SK-N-SH (cell line): ENCODE results near the gene DNAJB8. TPM values are rescaled to one million over a fixed set of nuclear protein-coding genes. Genes with fewer than 3 reads are reported as not detected.
A peak's percentile ranks its signal among the peaks of the same experiment; 100 is the strongest.

Source experiments
- CTCF ChIA-PET: fragments of 300-600, 350-600 bp; formaldehyde crosslinking; extraction: SDS; loops from one replicate; lab custom pipeline; 2021; lab: Yijun Ruan, JAX
- POLR2A ChIA-PET: fragments of 350-600 bp; sonication (Branson Sonifier 250); formaldehyde crosslinking; extraction: SDS; loops from one replicate; lab custom pipeline; 2020; ENCODE audit warnings: antibody characterized with exemption, inconsistent platforms; lab: Yijun Ruan, JAX
- DNase-seq: peaks from one replicate; pipeline ENCODE4 v3.0.0; 2012
- H2AFZ ChIP-seq: fragments of 200-600 bp; sonication (generic); 2 replicates; pipeline ENCODE4 v1.8.1; 2016; ENCODE audit warnings: antibody characterized with exemption, mild to moderate bottlenecking, low read depth
- H3F3A ChIP-seq: fragments of 200-600 bp; sonication (generic); replicated peaks from 2 replicates; pipeline ENCODE3; 2016; ENCODE audit warnings: antibody characterized with exemption, mild to moderate bottlenecking; ENCODE audit not compliant: insufficient read depth
- H3K27ac ChIP-seq, 2 experiments: fragments of 200-500 bp in 1 of 2; fragments of 200-600 bp in 1 of 2; sonication (Bioruptor generic) in 1 of 2; sonication (generic), shearing (Covaris generic) in 1 of 2; 2 replicates each; pipeline versions ENCODE4 v1.5.1 to v1.6.1; 2014 to 2016; ENCODE audit warnings: low read depth in 2 of 2, inconsistent platforms in 1 of 2, low read length in 1 of 2, mild to moderate bottlenecking in 1 of 2, mixed read lengths in 1 of 2
- H3K27me3 ChIP-seq: fragments of 200-600 bp; sonication (generic), shearing (Covaris generic); 2 replicates; pipeline ENCODE4 v1.6.1; 2016; ENCODE audit warnings: mixed run types; ENCODE audit not compliant: insufficient read depth
- H3K36me3 ChIP-seq, 2 experiments: fragments of 200-500 bp in 1 of 2; fragments of 200-600 bp in 1 of 2; sonication (Bioruptor generic) in 1 of 2; sonication (generic) in 1 of 2; replicated peaks in 1 of 2; 2 replicates each; pipeline versions ENCODE3 to v1.5.1; 2014 to 2016; ENCODE audit warnings: low read length in 1 of 2, mild to moderate bottlenecking in 1 of 2; ENCODE audit not compliant: insufficient read depth in 2 of 2, control insufficient read depth in 1 of 2
- H3K4me1 ChIP-seq, 2 experiments: fragments of 200-500 bp in 1 of 2; fragments of 200-600 bp in 1 of 2; sonication (Bioruptor generic) in 1 of 2; sonication (generic), shearing (Covaris generic) in 1 of 2; 2 replicates each; pipeline versions ENCODE4 v1.5.1 to v1.6.1; 2014 to 2016; ENCODE audit warnings: low read depth in 1 of 2, low read length in 1 of 2, mixed run types in 1 of 2; ENCODE audit not compliant: insufficient read depth in 2 of 2, control insufficient read depth in 1 of 2
- H3K4me2 ChIP-seq: fragments of 200-600 bp; sonication (generic), shearing (Covaris generic); 2 replicates; pipeline ENCODE4 v1.6.1; 2017; ENCODE audit warnings: mixed run types
- H3K4me3 ChIP-seq, 2 experiments: fragments of 200-500 bp in 1 of 2; fragments of 200-600 bp in 1 of 2; sonication (Bioruptor generic) in 1 of 2; sonication (generic), shearing (Covaris generic) in 1 of 2; 2 replicates each; pipeline versions ENCODE4 v1.5.1 to v1.8.1; 2014 to 2016; ENCODE audit warnings: low read depth in 2 of 2, inconsistent platforms in 1 of 2, low read length in 1 of 2, mild to moderate bottlenecking in 1 of 2, mixed read lengths in 1 of 2, moderate library complexity in 1 of 2
- H3K79me2 ChIP-seq: fragments of 200-600 bp; sonication (generic); 2 replicates; pipeline ENCODE4 v1.8.1; 2017; ENCODE audit warnings: mild to moderate bottlenecking; ENCODE audit not compliant: insufficient read depth
- H3K9ac ChIP-seq: fragments of 200-600 bp; sonication (generic); 2 replicates; pipeline ENCODE4 v1.6.1; 2017; ENCODE audit warnings: mixed run types
- H3K9me2 ChIP-seq: fragments of 200-600 bp; sonication (generic); 2 replicates; pipeline ENCODE4 v1.6.1; 2017; ENCODE audit warnings: mixed run types
- H3K9me3 ChIP-seq: fragments of 200-600 bp; sonication (generic); 2 replicates; pipeline ENCODE4 v1.6.1; 2017; ENCODE audit warnings: mixed run types, mild to moderate bottlenecking, moderate library complexity
- H4K20me1 ChIP-seq: fragments of 200-600 bp; sonication (generic); 2 replicates; pipeline ENCODE4 v1.6.1; 2017; ENCODE audit warnings: mild to moderate bottlenecking, mixed run types; ENCODE audit not compliant: insufficient read depth
- CHD2 ChIP-seq: fragments of 150-350 bp; IDR thresholded peaks from 2 replicates; pipeline ENCODE4 v1.6.1; 2018; ENCODE audit warnings: low read length; ENCODE audit not compliant: partially characterized antibody
- ELF1 ChIP-seq: IDR thresholded peaks from 2 replicates; pipeline ENCODE4 v1.4.0; 2012
- EP300 ChIP-seq, 2 experiments: IDR thresholded peaks; 2 replicates each; pipeline versions ENCODE4 v1.4.0 to v1.6.1; 2012; ENCODE audit warnings: borderline replicate concordance in 1 of 2, low read depth in 1 of 2, low read length in 1 of 2
- EZH2phosphoT487 ChIP-seq: fragments of 200-600 bp; sonication (generic); IDR thresholded peaks from 2 replicates; pipeline ENCODE4 v1.6.1; 2017; ENCODE audit warnings: low read depth, mixed run types, mild to moderate bottlenecking, antibody characterized with exemption, moderate library complexity, borderline replicate concordance
- FOXJ3 ChIP-seq: sonication (generic); formaldehyde crosslinking; IDR thresholded peaks from 2 replicates; pipeline ENCODE4 v1.5.1; 2020; ENCODE audit warnings: mild to moderate bottlenecking, missing genetic modification reagents
- FOXM1 ChIP-seq: IDR thresholded peaks from 2 replicates; pipeline ENCODE4 v1.4.0; 2012; ENCODE audit warnings: low read depth, mild to moderate bottlenecking
- GATA2 ChIP-seq: sonication (generic); formaldehyde crosslinking; IDR thresholded peaks from 2 replicates; pipeline ENCODE4 v1.5.0; 2020; ENCODE audit warnings: mild to moderate bottlenecking, missing genetic modification reagents
- IRF3 ChIP-seq: fragments of 150-350 bp; IDR thresholded peaks from 2 replicates; pipeline ENCODE4 v1.6.1; 2016; ENCODE audit warnings: mild to moderate bottlenecking, low read depth, low read length
- MXI1 ChIP-seq: IDR thresholded peaks from 2 replicates; pipeline ENCODE4 v1.6.1; 2012; ENCODE audit warnings: mild to moderate bottlenecking, low read depth, low read length, improper control_type of control experiment
- NRF1 ChIP-seq: IDR thresholded peaks from 2 replicates; pipeline ENCODE4 v1.6.1; 2012; ENCODE audit warnings: low read depth, mild to moderate bottlenecking, low read length
- RAD21 ChIP-seq: IDR thresholded peaks from 2 replicates; pipeline ENCODE4 v1.6.1; 2012; ENCODE audit warnings: mild to moderate bottlenecking, low read length
- RCOR1 ChIP-seq: fragments of 150-350 bp; IDR thresholded peaks from 2 replicates; pipeline ENCODE4 v1.6.1; 2017; ENCODE audit warnings: antibody characterized with exemption, low read length
- RFX5 ChIP-seq: IDR thresholded peaks from 2 replicates; pipeline ENCODE4 v1.6.1; 2012; ENCODE audit warnings: mild to moderate bottlenecking, improper control_type of control experiment, low read length
- TAF1 ChIP-seq: IDR thresholded peaks from 2 replicates; pipeline ENCODE4 v1.6.1; 2012; ENCODE audit warnings: low read depth, mild to moderate bottlenecking, low read length, moderate library complexity, borderline replicate concordance
- TCF12 ChIP-seq: IDR thresholded peaks from 2 replicates; pipeline ENCODE4 v1.4.0; 2012
- WGBS: methylation state at CpG from one replicate; pipeline ENCODE4 v1.1.6; 2017; ENCODE audit warnings: low lambda C conversion rate; 5-methylcytosine and 5-hydroxymethylcytosine counted together
- polyA plus RNA-seq, 3 experiments: library from polyadenylated mRNA; depleted of rRNA; stranded (reverse); fragments of >200 nt; gene quantifications; 2 replicates each; pipeline ENCODE4 v1.2.3, GENCODE V29; 2012

Gene DNAJB8
- polyA plus RNA-seq, 1 of the 3 experiments (the other 2 are of a cell fraction), result not detected

- Histone ChIP-seq H3K9me2 (no peaks in the 10 kb centered on the region), H3K4me3 (no peak overlapping the region; a peak in 1 of 4 replicates), H2AFZ (no peak overlapping the region), H3K36me3 (peaks cover 0 to 4% of the 10 kb centered on the region in 2 experiments), H3K4me2 (no peak overlapping the region), H3K9ac (no peak overlapping the region), H4K20me1 (peaks cover 18% of the 10 kb centered on the region; the same call in 1 of the 2 replicates), H3K9me3 (no peaks in the 10 kb centered on the region), H3K4me1 (peaks cover 0 to 47% of the 10 kb centered on the region in 2 experiments; a peak in 1 of 4 replicates), H3K27ac (peak overlapping the region in 1 of 2 experiments; percentile 97; a peak in 2 of 4 replicates), H3F3A (peaks cover 7% of the 10 kb centered on the region), H3K79me2 (no peaks in the 10 kb centered on the region), H3K27me3 (peaks cover 18% of the 10 kb centered on the region; the same call in 1 of the 2 replicates)
- peak; percentile 92 for TF ChIP-seq FOXJ3
- TF ChIP-seq GATA2 (CRISPR knock-in tag), result peak; percentile 100
- peak; percentile 8; the same call in 1 of the 2 replicates for TF ChIP-seq TCF12
- no peak for TF ChIP-seq IRF3
- peak; percentile 80; the same call in 1 of the 2 replicates for TF ChIP-seq MXI1
- no peak for TF ChIP-seq TAF1
- peak; percentile 84 for TF ChIP-seq RCOR1
- TF ChIP-seq RAD21, result peak; percentile 19
- peak in 1 of 2 experiments; percentile 92; a peak in 2 of 4 replicates for TF ChIP-seq EP300 (IDR thresholded peaks at IDR 0.05; ENCODE audit: borderline replicate concordance in 1 of 2, low read depth in 1 of 2, low read length in 1 of 2)
- no peak for TF ChIP-seq FOXM1
- peak; percentile 65 for TF ChIP-seq CHD2
- ChIA-PET POLR2A (interaction anchor here (0.7 to 3.9 kb wide), 15 partner anchors 7 to 188 kb away, joined by 3 to 70 read pairs (median 6); no protein-coding TSS in a partner anchor), CTCF (interaction anchor here (0.6 to 4.1 kb wide), 19 partner anchors 8 to 325 kb away, joined by 3 to 57 read pairs (median 4); no protein-coding TSS in a partner anchor)
- peak; percentile 66 for DNase-seq
- WGBS, result 93% methylated on average over 3 of the region's 9 CpGs
These were observed 28.8 kb upstream of the DNAJB8 start for GRCh38 chr3:128495435-128495970.

- Histone ChIP-seq H3K9me3 (no peaks in the 10 kb centered on the region), H3F3A (peaks cover 7% of the 10 kb centered on the region), H3K4me3 (no peak overlapping the region), H3K27ac (peak overlapping the region in 1 of 2 experiments; percentile 97; a peak in 2 of 4 replicates), H4K20me1 (peaks cover 19% of the 10 kb centered on the region; the same call in 1 of the 2 replicates), H3K9me2 (no peaks in the 10 kb centered on the region), H3K9ac (no peak overlapping the region), H3K4me1 (peaks cover 0 to 47% of the 10 kb centered on the region in 2 experiments; a peak in 1 of 4 replicates), H3K27me3 (peaks cover 23% of the 10 kb centered on the region; the same call in 1 of the 2 replicates), H3K79me2 (no peaks in the 10 kb centered on the region), H2AFZ (no peak overlapping the region), H3K36me3 (peaks cover 0 to 4% of the 10 kb centered on the region in 2 experiments), H3K4me2 (no peak overlapping the region)
- no peak for DNase-seq
- ChIA-PET CTCF (interaction anchor here (1.3 to 4.1 kb wide), 5 partner anchors 9 to 84 kb away, joined by 3 to 57 read pairs (median 10); no protein-coding TSS in a partner anchor), POLR2A (interaction anchor here (3.3 to 3.9 kb wide), 2 partner anchors 11 to 26 kb away, joined by 21 to 70 read pairs; no protein-coding TSS in a partner anchor)
- WGBS, result 95% methylated on average over 2 of the region's 2 CpGs
- no peak for TF ChIP-seq EZH2phosphoT487
- no peak for TF ChIP-seq TAF1
- no peak for TF ChIP-seq NRF1
- no peak for TF ChIP-seq ELF1
- no peak for TF ChIP-seq RFX5
These were observed 27.6 kb upstream of the DNAJB8 start for GRCh38 chr3:128494367-128494650.
